ENCODE results near the gene TMEM131L. TPM values are rescaled to one million over a fixed set of nuclear protein-coding genes. Genes with fewer than 3 reads are reported as not detected.

Gene TMEM131L
- total RNA-seq = 21.1 and 23.2 TPM in 2 replicates

GRCh38 chr4:153466081-153466948, at the start of gene TMEM131L:
TSS of gene TMEM131L (plus strand) at chr4:153466360. CDS start at chr4:153466398, 38 bp downstream.

GRCh38 chr4:153684182-153684970, 218.2 kb downstream of the TMEM131L start, which contains the start of gene TLR2:
TSS of gene TLR2 (plus strand) at chr4:153684280. CDS start at chr4:153702908, 18,628 bp downstream.

Other genes starting within 250 kb of the TMEM131L start
- 0.97 and 1.2 TPM in 2 replicates for gene MND1, start 121.7 kb upstream of the TMEM131L start, total RNA-seq
- gene TLR2, start 217.9 kb downstream of the TMEM131L start, total RNA-seq = 1.1 and 2.6 TPM in 2 replicates

Measured in hair follicle dermal papilla cell (primary cell).